ENCODE data around the gene MAD1L1.

Gene MAD1L1

DNA sequence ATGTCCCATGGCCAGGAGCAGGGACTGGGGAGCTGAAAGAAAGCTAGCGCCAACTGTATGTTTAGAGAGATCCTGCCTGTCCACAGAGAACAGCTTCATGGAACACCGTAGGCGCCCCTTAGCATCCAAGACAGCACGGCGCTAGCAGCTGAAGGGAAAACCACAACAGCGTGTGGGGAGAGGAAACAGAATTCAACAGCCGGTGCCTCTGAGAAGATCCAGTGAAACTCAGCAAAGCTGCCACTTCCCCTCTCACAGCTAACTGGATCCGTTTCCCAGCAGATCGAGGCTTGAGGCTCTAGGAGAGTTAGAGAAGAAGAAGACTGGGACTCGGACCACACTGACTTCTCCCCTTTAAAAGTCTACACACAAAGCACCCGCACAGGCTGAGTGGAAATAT is 145.0 kb downstream of the MAD1L1 start:
- Histone ChIP-seq H3K79me2 (ENCODE audit: insufficient read depth, low read depth) (no peaks in the 10 kb centered on the region), H3K4me2 (no peak overlapping the region), H3K27me3 (ENCODE audit: insufficient read depth, low read depth) (no peaks in the 10 kb centered on the region), H3K36me3 (ENCODE audit: insufficient read depth) (no peaks in the 10 kb centered on the region), H2AFZ (ENCODE audit: low read depth) (no peak overlapping the region), H3K9ac (no peak overlapping the region), H4K20me1 (ENCODE audit: insufficient read depth) (no peaks in the 10 kb centered on the region), H3K4me1 (ENCODE audit: low read depth, poor library complexity, severe bottlenecking) (no peaks in the 10 kb centered on the region), H3K4me3 (IDR thresholded peaks at IDR 0.05; ENCODE audit: insufficient read depth, low read depth, low read length) (no peak overlapping the region), H3K27ac (no peak overlapping the region)
- TF ChIP-seq, protein P1, sequence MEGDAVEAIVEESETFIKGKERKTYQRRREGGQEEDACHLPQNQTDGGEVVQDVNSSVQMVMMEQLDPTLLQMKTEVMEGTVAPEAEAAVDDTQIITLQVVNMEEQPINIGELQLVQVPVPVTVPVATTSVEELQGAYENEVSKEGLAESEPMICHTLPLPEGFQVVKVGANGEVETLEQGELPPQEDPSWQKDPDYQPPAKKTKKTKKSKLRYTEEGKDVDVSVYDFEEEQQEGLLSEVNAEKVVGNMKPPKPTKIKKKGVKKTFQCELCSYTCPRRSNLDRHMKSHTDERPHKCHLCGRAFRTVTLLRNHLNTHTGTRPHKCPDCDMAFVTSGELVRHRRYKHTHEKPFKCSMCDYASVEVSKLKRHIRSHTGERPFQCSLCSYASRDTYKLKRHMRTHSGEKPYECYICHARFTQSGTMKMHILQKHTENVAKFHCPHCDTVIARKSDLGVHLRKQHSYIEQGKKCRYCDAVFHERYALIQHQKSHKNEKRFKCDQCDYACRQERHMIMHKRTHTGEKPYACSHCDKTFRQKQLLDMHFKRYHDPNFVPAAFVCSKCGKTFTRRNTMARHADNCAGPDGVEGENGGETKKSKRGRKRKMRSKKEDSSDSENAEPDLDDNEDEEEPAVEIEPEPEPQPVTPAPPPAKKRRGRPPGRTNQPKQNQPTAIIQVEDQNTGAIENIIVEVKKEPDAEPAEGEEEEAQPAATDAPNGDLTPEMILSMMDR (conservative IDR thresholded peaks at IDR 0.05; ENCODE audit: low read depth, low read length) = no peak

DNA sequence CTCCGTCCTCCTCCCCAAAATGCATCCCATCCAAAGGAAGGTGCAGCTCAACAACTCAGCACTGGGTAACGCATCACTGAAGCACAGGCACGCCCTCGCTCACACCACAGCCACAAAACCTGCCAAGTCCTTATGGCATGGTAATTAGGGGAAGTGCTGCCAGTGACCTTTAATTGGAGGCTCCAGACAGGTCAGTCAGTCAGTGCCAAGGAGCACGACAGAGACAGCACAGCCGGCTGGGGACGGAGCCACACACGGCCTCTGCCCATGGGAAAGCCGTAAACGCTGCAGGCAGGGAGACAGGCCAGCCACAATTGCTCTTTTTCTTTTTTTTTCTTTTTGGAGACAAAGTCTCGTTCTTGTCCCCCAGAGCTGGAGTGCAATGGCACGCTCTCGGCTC is 146.5 kb downstream of the MAD1L1 start:
- Histone ChIP-seq H3K9ac (no peak overlapping the region), H3K79me2 (ENCODE audit: insufficient read depth, low read depth) (no peaks in the 10 kb centered on the region), H3K4me3 (IDR thresholded peaks at IDR 0.05; ENCODE audit: insufficient read depth, low read depth, low read length) (no peak overlapping the region), H2AFZ (ENCODE audit: low read depth) (no peak overlapping the region), H3K4me1 (ENCODE audit: low read depth, poor library complexity, severe bottlenecking) (no peaks in the 10 kb centered on the region), H3K27me3 (ENCODE audit: insufficient read depth, low read depth) (no peaks in the 10 kb centered on the region), H3K4me2 (no peak overlapping the region), H3K36me3 (ENCODE audit: insufficient read depth) (no peaks in the 10 kb centered on the region), H3K27ac (no peak overlapping the region), H4K20me1 (ENCODE audit: insufficient read depth) (no peaks in the 10 kb centered on the region)
- TF ChIP-seq, protein P1 (conservative IDR thresholded peaks at IDR 0.05; ENCODE audit: low read depth, low read length) = no peak

DNA sequence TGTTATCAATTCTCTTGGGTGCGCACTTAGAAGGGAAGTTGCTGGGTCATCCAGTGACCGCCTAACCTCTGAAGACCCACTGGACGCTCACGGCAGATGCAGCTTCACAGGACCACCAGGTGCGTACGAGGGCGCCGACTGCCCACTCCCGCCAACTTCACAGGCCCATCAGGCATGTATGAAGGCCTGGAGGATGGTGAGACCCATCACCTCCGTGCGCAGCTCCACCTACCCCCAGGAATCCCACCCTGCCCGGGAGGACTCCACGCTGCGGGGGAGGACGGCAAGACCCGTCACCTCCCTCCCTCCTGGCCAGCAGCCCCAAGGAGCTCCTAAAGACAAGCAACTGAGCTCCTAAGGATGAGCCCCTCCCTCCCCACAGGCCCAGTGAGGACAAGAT is 146.9 kb downstream of the MAD1L1 start:
- H3K9ac ChIP-seq = no peak overlapping the region
- H2AFZ ChIP-seq (ENCODE audit: low read depth) = no peak overlapping the region
- no peaks in the 10 kb centered on the region for H3K27me3 ChIP-seq (ENCODE audit: insufficient read depth, low read depth)
- no peaks in the 10 kb centered on the region for H3K4me1 ChIP-seq (ENCODE audit: low read depth, poor library complexity, severe bottlenecking)
- H3K79me2 ChIP-seq (ENCODE audit: insufficient read depth, low read depth) = no peaks in the 10 kb centered on the region
- H3K27ac ChIP-seq = no peak overlapping the region
- no peaks in the 10 kb centered on the region for H4K20me1 ChIP-seq (ENCODE audit: insufficient read depth)
- no peaks in the 10 kb centered on the region for H3K36me3 ChIP-seq (ENCODE audit: insufficient read depth)
- TF ChIP-seq, protein P1 (conservative IDR thresholded peaks at IDR 0.05; ENCODE audit: low read depth, low read length) = no peak
- H3K4me3 ChIP-seq (IDR thresholded peaks at IDR 0.05; ENCODE audit: insufficient read depth, low read depth, low read length) = no peak overlapping the region
- H3K4me2 ChIP-seq = no peak overlapping the region

DNA sequence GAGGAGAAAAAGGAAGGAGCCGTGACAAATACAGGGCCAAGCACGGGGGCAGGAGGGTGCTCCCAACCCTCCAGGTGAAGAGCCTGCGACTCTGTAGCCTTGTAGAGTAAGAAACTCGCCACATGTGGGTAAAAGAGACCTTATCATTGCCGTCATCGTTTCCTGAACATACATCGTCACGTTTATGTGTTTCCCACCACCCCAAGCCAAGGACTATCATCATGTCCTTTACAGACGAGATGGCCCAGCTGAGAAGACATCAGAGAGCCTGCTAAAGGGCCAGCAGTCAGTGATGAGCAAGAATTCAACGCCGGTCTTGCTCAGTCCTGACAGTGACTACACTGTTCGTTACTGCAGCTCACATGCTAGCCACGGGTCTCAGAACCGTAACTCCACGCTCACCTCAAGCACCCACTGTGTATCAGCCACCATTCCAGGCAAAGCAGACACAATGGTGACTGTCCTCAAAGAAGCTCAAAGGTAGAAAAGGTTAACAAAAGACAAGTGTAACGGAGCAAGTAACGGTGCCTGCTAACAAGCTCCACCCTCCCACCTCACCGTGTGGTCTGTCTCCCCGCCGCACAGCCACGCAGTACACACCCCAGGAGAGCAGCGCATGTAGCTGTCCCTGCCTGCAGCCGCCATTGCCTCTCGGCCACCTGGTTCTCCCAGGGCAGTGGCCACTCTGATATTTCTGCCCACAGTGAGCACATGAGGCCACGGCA is 147.8 kb downstream of the MAD1L1 start:
- H3K9ac ChIP-seq = no peak overlapping the region
- H3K4me3 ChIP-seq (IDR thresholded peaks at IDR 0.05; ENCODE audit: insufficient read depth, low read depth, low read length) = no peak overlapping the region
- no peaks in the 10 kb centered on the region for H4K20me1 ChIP-seq (ENCODE audit: insufficient read depth)
- H3K27ac ChIP-seq = no peak overlapping the region
- H3K4me1 ChIP-seq (ENCODE audit: low read depth, poor library complexity, severe bottlenecking) = no peaks in the 10 kb centered on the region
- no peak overlapping the region for H2AFZ ChIP-seq (ENCODE audit: low read depth)
- no peak overlapping the region for H3K4me2 ChIP-seq
- no peaks in the 10 kb centered on the region for H3K79me2 ChIP-seq (ENCODE audit: insufficient read depth, low read depth)
- TF ChIP-seq, protein P1 (conservative IDR thresholded peaks at IDR 0.05; ENCODE audit: low read depth, low read length) = no peak
- no peaks in the 10 kb centered on the region for H3K27me3 ChIP-seq (ENCODE audit: insufficient read depth, low read depth)
- H3K36me3 ChIP-seq (ENCODE audit: insufficient read depth) = no peaks in the 10 kb centered on the region
